Endothelial cell of umbilical vein (primary cell): ENCODE data around the gene EPC1. TPM values are rescaled to one million over a fixed set of nuclear protein-coding genes. Genes with fewer than 3 reads are reported as not detected.

Experiments used
- BruUV-seq: library from RNA; stranded (reverse); fragments of 400-500 nt; replicated peaks from 2 replicates; lab custom pipeline; 2021; lab: Mats Ljungman, UMichigan
- CTCF ChIA-PET: fragments of 300-600, 350-600 bp; sonication (Branson Sonifier 250); formaldehyde crosslinking; loops from one replicate; lab custom pipeline; 2021; ENCODE audit warnings: antibody characterized with exemption, inconsistent platforms; lab: Charles Lee
- POLR2A ChIA-PET: fragments of 300-600, 350-600 bp; sonication (Branson Sonifier 250); formaldehyde crosslinking; loops from one replicate; lab custom pipeline; 2021; ENCODE audit warnings: antibody characterized with exemption, inconsistent platforms; lab: Charles Lee
- DNase-seq: peaks from one replicate; pipeline ENCODE4 v3.0.0-alpha.2; 2011; ENCODE audit warnings: low read depth, low spot score
- FAIRE-seq: peaks from 2 replicates; lab custom pipeline; 2011; peaks lifted over from hg19 to GRCh38; lab: Jason Lieb, UNC
- H2AFZ ChIP-seq: 2 replicates; pipeline ENCODE4 v1.6.0; 2012; ENCODE audit warnings: low read depth, low read length, control low read depth, inconsistent platforms
- H3K27ac ChIP-seq: 2 replicates; pipeline ENCODE4 v1.5.1; 2011; ENCODE audit warnings: low read depth, mild to moderate bottlenecking, control low read depth, low read length, moderate library complexity; ENCODE audit not compliant: insufficient read depth
- H3K27me3 ChIP-seq, 2 experiments: 2 replicates each; pipeline versions ENCODE4 v1.6.0 to v1.6.1; 2011; ENCODE audit warnings: low read length in 2 of 2, mixed read lengths in 1 of 2; ENCODE audit not compliant: control insufficient read depth in 2 of 2, insufficient read depth in 2 of 2
- H3K36me3 ChIP-seq, 2 experiments: 2 replicates in 1 of 2; 3 replicates in 1 of 2; pipeline ENCODE4 v1.5.1; 2011; ENCODE audit warnings: low read length in 2 of 2, mild to moderate bottlenecking in 1 of 2, moderate library complexity in 1 of 2; ENCODE audit not compliant: control insufficient read depth in 2 of 2, insufficient read depth in 2 of 2; ENCODE audit errors: extremely low read depth in 1 of 2
- H3K4me1 ChIP-seq: 3 replicates; pipeline ENCODE4 v1.5.1; 2011; ENCODE audit warnings: mild to moderate bottlenecking, low read length; ENCODE audit not compliant: control insufficient read depth, insufficient read depth; ENCODE audit errors: extremely low read depth
- H3K4me2 ChIP-seq: 2 replicates; pipeline ENCODE4 v1.6.1; 2011; ENCODE audit warnings: low read length, control low read depth, mixed read lengths; ENCODE audit not compliant: insufficient read depth
- H3K4me3 ChIP-seq, 3 experiments: fragments of 200-600 bp in 1 of 3; sonication (generic), shearing (Covaris generic) in 1 of 3; replicated peaks in 1 of 3; 2 replicates each; pipeline ENCODE4 v1.5.1; 2011 to 2016; ENCODE audit warnings: control low read depth in 3 of 3, low read length in 3 of 3, mild to moderate bottlenecking in 2 of 3, inconsistent platforms in 1 of 3, low read depth in 1 of 3, moderate library complexity in 1 of 3; ENCODE audit not compliant: insufficient read depth in 1 of 3
- H3K79me2 ChIP-seq: 2 replicates; pipeline ENCODE4 v1.6.0; 2012; ENCODE audit warnings: low read length, inconsistent platforms; ENCODE audit not compliant: control insufficient read depth, insufficient read depth
- H3K9ac ChIP-seq: replicated peaks from 2 replicates; pipeline ENCODE3; 2011; ENCODE audit warnings: low read length, control low read depth; ENCODE audit not compliant: insufficient read depth; ENCODE audit errors: extremely low read depth
- H3K9me1 ChIP-seq: replicated peaks from 3 replicates; pipeline ENCODE4 v1.6.0; 2011; ENCODE audit warnings: mild to moderate bottlenecking, low read length; ENCODE audit not compliant: control insufficient read depth, insufficient read depth; ENCODE audit errors: extremely low read depth
- H3K9me3 ChIP-seq: replicated peaks from 2 replicates; pipeline ENCODE4 v1.5.1; 2012; ENCODE audit warnings: low read length, inconsistent platforms; ENCODE audit not compliant: control insufficient read depth, insufficient read depth
- H4K20me1 ChIP-seq: replicated peaks from 2 replicates; pipeline ENCODE3; 2011; ENCODE audit warnings: mild to moderate bottlenecking, low read length; ENCODE audit not compliant: control insufficient read depth, insufficient read depth; ENCODE audit errors: extremely low read depth
- CTCF ChIP-seq, 2 donors: IDR thresholded peaks; 1 replicate in 1 of 2; 2 replicates in 1 of 2; pipeline ENCODE4 v1.5.1; 2011; ENCODE audit warnings: low read length in 2 of 2, mild to moderate bottlenecking in 2 of 2, moderate library complexity in 2 of 2, control low read depth in 1 of 2, inconsistent platforms in 1 of 2, low read depth in 1 of 2; ENCODE audit not compliant: insufficient read depth in 1 of 2; ENCODE audit errors: extremely low read depth in 1 of 2
- EZH2 ChIP-seq: IDR thresholded peaks from 2 replicates; pipeline ENCODE4 v1.6.1; 2012; ENCODE audit warnings: borderline replicate concordance, low read depth, mild to moderate bottlenecking, moderate library complexity, low read length, inconsistent platforms; ENCODE audit not compliant: severe bottlenecking
- FOS ChIP-seq: IDR thresholded peaks from 2 replicates; pipeline ENCODE4 v1.6.1; 2011; ENCODE audit warnings: mild to moderate bottlenecking, low read length, moderate library complexity, borderline replicate concordance; ENCODE audit not compliant: insufficient read depth
- GATA2 ChIP-seq: IDR thresholded peaks from 2 replicates; pipeline ENCODE4 v1.7.0; 2011; ENCODE audit warnings: low read depth, mild to moderate bottlenecking, moderate library complexity, mixed read lengths, low read length; ENCODE audit not compliant: insufficient read length, insufficient read depth
- JUN ChIP-seq: IDR thresholded peaks from 2 replicates; pipeline ENCODE4 v1.6.1; 2011; ENCODE audit warnings: borderline replicate concordance, low read depth; ENCODE audit not compliant: insufficient read length, insufficient read depth
- MAX ChIP-seq: IDR thresholded peaks from 2 replicates; pipeline ENCODE4 v1.6.1; 2011; ENCODE audit not compliant: insufficient read depth, insufficient read length
- MYC ChIP-seq: IDR thresholded peaks from one replicate; pipeline ENCODE4 v1.6.1; 2011; ENCODE audit warnings: mild to moderate bottlenecking, low read depth, low read length
- POLR2A ChIP-seq: IDR thresholded peaks from 2 replicates; pipeline ENCODE4 v1.6.1; 2012; ENCODE audit warnings: low read depth, mild to moderate bottlenecking, control low read depth, low read length
- POLR2AphosphoS5 ChIP-seq: IDR thresholded peaks from 2 replicates; pipeline ENCODE4 v1.6.1; 2012; ENCODE audit warnings: low read depth, mild to moderate bottlenecking, control low read depth, low read length, moderate library complexity; ENCODE audit not compliant: insufficient read depth
- dilution Hi-C: fragments of 300-500 bp; cut with MboI; formaldehyde crosslinking; loops from one replicate; pipeline ENCODE4 v1.15.0; 2019; ENCODE audit warnings: low sequenced_read_pairs; ENCODE audit not compliant: extremely low pct_ligation_motif_present
- intact Hi-C: fragments of 100-400 bp; cut with micrococcal nuclease; formaldehyde crosslinking; loops from one replicate; pipeline ENCODE4 v1.10.0; 2022
- polyA plus RNA-seq, 4 experiments: library from polyadenylated mRNA; depleted of rRNA in 3 of 4; stranded (reverse) in 3 of 4; unstranded in 1 of 4; fragments of >200 nt; gene quantifications; 2 replicates each; pipeline versions ENCODE4 v1.2.1 to v1.2.3, GENCODE V29; 2011 to 2012; ENCODE audit warnings: missing spikeins in 1 of 4
- total RNA-seq: library from RNA; stranded (reverse); gene quantifications from 2 replicates; pipeline ENCODE4 v1.2.3, GENCODE V29; 2021

EPC1 gene
- total and polyA plus RNA-seq, 2 donors (not counting 3 experiments of a cell fraction or from before 2014, with no cell fraction given), result 27.9 to 39.0 TPM

- DNase-seq (no peak), FAIRE-seq (no peak)
- H3K4me2 ChIP-seq, result no peak overlapping the region
- ChIA-PET CTCF (interaction anchor here (1.0 to 3.1 kb wide), 2 partner anchors 13 to 76 kb away, joined by 3 to 10 read pairs; no protein-coding TSS in a partner anchor), POLR2A (no interaction called here)
- no peaks in the 10 kb centered on the region for H3K9me1 ChIP-seq
- dilution Hi-C loops (no loop called here), intact Hi-C loops (no loop called here)
- H2AFZ ChIP-seq, result no peak overlapping the region
- peaks cover 15 to 33% of the 10 kb centered on the region in 2 experiments for H3K36me3 ChIP-seq
- no peaks in the 10 kb centered on the region for H3K27me3 ChIP-seq
- no peak overlapping the region for H3K9ac ChIP-seq
- TF ChIP-seq CTCF (IDR thresholded peaks at IDR 0.05; ENCODE audit: extremely low read depth in 1 of 2, insufficient read depth in 1 of 2, low read depth in 1 of 2, low read length in 2 of 2) (no peak), EZH2 (no peak), JUN (no peak), FOS (no peak), MYC (no peak), GATA2 (no peak), POLR2AphosphoS5 (no peak), POLR2A (no peak), MAX (no peak)
- H3K9me3 ChIP-seq, result no peaks in the 10 kb centered on the region
- BruUV-seq, result no TSS peak
- no peak overlapping the region for H3K27ac ChIP-seq
- no peaks in the 10 kb centered on the region for H3K4me1 ChIP-seq
- no peaks in the 10 kb centered on the region for H3K79me2 ChIP-seq
- no peaks in the 10 kb centered on the region for H4K20me1 ChIP-seq
- no peak overlapping the region for H3K4me3 ChIP-seq
Observed at GRCh38 chr10:32269343-32270100, 77.4 kb downstream of the EPC1 start.
